Stimulated activated CD8-positive, alpha-beta memory T cell treated with anti-CD3 and anti-CD28 coated beads, Interleukin-12 subunit alpha, Interleukin-12 subunit beta, amount 100 ng/mL, for 24 hours (primary cell): Measurements from ENCODE around the gene IL16.
A peak's percentile ranks its signal among the peaks of the same experiment; 100 is the strongest.

Experiments used
- DNase-seq: peaks from one replicate; pipeline ENCODE4 v3.0.0-alpha.2; 2020; ENCODE audit errors: extremely low read depth

IL16 gene

DNA sequence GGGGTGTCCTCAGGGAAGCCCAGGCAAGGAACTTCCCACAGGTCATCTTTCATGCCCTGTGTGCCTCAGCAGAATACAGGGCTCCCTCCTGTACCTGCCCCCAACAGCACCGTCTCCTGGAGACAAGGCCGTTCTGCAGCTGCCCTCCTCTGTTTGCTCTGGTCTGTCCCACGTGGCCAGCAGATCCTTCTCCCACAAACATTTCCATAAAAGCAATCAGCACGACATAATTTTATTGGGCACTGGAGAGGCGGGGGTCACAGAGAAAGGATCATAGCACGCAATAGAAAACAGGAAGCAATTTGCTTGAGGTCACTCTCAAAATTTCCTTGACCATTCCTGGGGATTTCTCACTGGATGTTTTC, 97.8 kb downstream of the IL16 start:
- DNase-seq: no peak

DNA sequence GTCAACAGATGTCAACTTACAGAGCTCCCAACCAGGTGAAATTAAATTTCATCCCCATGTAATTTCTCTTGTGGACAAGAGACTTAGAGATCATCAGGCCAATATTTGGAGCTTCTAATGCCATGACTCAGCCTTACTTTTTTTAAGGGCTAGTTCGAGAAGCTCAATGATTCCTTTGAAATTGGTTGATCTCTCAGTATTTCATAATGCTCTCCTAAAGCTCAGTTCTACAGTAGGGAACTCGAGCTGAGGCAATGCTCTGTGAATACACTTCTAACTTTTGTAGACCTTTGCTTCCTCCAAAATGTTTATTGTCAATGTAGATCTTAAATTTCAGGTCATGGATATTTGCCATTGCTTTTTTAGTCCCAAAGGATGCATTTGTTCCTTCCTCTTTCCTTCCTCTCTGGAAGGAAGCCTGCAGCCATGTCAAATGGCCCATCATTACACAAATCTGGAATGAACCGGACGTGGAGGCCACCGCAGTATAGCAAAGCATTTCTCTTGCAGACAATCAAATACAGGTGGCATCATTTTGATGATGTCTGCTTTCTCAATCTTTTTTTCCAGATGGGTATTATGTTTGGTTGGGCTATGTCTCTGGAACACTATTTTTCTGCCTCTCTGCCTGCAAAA, 98.9 kb downstream of the IL16 start:
- DNase-seq: no peak

DNA sequence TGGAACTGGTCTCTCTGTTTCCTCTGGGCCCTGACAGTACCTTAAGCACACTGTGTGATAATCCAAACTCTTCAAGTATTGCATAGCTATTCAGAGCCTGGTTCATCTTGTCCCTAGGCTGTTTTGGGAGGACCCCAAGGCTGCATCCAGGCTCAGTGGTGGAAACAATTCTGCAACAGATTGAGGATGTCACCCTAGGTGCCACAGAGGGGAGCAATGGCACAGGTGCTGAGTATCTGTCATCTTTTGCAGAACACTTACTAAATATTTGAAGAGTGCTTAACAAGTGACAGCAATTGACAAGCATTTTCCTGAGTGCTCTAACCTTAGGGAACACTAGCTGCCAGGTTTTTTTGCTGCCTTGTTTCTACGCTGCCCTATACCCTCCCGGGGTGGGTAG, 99.5 kb downstream of the IL16 start:
- DNase-seq: no peak

GRCh38 chr15:81296673-81297072, 100.0 kb downstream of the IL16 start:
- peak; percentile 42 for DNase-seq

DNA sequence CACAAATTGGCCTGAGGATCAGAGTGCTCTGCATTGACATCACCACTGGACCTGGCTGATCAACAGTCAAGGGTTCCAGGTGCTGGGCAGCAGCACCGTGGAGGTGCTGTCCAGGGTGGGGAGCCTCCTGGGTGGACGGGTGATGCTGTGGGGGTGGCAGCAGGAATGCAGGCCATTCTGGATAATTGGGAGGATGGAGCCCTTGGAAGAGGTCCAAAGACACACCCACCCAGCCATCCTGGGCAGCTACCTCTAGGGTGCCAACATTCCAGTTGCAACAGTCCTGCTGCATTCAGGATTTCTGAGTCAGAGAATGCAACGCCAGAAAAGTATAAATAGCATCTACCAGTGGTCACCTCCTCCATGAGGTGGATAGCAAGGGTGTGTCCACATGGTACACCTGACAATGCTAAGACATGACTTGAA, 100.5 kb downstream of the IL16 start:
- no peak for DNase-seq

GRCh38 chr15:81297603-81298575, 101.2 kb downstream of the IL16 start:
- DNase-seq: no peak

DNA sequence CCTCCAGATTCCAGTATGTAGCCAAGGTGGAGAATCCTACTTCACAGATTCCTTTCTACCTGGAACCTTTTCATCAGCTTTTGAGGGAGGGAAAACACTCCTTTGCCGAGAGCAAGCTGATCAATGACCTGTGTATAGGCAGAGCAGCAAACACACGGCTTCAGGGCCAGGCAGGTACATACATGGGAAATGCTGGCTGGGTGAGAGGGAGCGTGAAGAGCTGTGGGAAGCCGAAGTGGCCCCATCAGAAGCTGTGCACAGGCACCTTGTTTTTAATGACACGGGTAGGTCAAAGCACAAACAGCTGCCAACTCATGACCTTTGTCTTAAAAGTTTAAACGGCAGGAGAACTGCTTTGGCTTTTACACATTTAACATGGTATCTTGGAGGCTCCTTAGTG, 101.9 kb downstream of the IL16 start:
- DNase-seq: no peak

DNA sequence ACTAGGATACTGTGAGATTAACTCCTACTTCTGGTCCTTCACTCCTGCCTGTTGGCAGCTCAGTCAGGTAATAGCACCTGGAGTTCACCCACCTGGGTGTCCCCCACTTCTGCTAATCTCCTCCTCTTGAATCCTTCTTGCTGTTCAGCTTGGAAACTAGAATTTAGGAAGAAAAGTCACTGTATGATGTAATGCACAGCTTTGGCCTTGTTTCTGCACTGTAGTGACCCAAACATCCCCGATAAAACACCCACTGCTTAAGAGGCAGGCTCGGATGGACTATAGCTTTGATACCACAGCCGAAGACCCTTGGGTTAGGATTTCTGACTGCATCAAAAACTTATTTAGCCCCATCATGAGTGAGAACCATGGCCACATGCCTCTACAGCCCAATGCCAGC, 102.5 kb downstream of the IL16 start:
- DNase-seq: no peak

- no peak for DNase-seq
Observed at GRCh38 chr15:81299630-81300273, 103.1 kb downstream of the IL16 start.

- no peak for DNase-seq
Observed at GRCh38 chr15:81301385-81301784, 104.7 kb downstream of the IL16 start.

- no peak for DNase-seq
Observed at GRCh38 chr15:81301815-81302399, 105.2 kb downstream of the IL16 start.

DNA sequence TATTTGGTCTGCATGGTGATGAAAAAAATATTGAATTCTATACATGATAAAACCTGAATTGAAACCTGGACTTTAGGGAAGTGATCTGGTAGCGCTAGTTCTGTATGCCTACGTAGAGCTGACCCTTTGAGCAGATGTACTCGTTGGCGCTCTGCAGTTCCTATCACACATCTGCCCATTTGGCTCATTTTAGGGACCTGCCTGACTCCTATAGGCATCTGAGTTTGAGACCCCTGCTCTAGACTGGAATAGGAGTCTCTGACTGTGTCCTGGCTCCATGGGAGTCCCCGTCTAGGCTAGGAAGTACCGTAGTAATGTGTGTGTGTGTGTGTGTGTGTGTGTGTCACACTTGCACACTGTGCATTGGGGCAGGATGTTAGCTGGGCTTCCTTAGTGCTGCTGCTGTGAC, 106.0 kb downstream of the IL16 start:
- DNase-seq: no peak

GRCh38 chr15:81303244-81304225, 106.9 kb downstream of the IL16 start:
- DNase-seq: no peak

DNA sequence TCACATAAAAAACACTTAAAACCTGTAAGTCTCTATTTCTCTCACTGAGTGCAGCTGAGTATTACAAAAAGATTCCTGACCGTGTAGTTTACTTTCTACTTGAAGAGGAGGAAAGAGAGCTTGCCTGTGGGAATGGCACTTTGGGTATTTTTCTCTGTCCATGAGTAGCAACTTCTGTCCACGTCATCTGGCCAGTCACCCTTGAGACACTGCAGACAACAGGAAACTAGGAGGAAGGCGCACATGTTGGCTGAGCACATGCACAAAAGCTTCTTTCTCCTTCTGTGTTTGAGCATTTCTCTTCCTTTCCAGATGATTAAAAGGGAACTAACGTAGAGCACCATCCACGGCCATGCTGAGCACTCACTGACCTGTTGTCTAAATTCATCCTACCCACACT, 107.5 kb downstream of the IL16 start:
- no peak for DNase-seq

DNA sequence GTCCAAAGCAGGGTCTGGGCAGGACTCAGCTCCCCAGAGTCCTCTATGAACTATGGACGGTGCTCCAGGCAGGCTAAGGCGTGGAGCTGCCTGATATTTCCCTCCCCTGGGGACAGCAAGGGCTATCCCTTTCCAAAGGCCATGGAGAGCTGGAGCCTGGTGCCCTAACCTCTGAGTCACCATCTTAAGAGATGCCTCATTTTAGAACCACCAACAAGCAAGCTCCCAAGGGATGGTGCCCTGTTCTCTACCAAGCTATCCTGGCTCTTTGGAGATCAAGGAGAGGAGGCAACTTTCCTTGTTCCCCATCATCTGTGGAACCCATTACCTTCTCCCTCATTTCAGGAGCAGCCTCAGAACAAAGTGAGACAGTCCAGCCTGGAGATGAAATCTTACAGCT, 111.6 kb downstream of the IL16 start:
- DNase-seq: no peak

DNA sequence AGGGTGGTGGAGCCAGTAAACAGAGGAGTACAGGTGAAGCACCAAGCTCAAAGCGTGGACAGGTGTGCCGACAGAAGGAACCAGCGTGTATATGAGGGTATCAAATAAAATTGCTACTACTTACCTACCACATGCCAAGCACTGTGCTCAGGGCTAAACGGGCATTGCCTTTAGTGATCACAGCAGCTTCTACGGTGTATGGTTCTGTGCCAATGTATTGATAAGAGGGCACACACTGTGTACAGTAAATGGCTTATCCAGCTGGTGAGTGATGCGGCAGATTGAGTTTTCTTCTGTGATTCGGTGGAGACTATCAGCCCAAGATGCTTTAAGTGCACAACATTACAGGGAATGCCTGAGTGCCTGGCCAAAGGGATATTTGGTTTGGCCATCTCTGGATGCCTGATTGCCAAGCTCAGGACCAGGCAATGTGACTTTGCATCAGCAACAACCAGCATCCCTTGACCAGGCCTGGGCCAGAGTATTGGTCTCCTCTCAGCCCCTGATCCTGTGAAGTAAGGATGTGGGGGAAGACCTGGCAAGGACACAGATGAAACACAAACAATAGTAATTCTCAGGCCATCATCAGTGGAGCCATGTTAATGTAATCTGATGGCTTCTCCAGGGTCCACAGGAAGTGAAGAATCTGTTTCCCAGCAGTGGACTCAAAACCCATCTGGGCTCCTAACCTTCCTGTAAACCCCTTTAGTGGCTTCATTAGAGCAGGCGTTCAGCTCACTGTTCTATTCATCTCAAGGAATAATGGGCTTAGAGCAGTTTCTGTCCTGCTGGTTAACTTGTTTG, 113.2 kb downstream of the IL16 start:
- no peak for DNase-seq

DNA sequence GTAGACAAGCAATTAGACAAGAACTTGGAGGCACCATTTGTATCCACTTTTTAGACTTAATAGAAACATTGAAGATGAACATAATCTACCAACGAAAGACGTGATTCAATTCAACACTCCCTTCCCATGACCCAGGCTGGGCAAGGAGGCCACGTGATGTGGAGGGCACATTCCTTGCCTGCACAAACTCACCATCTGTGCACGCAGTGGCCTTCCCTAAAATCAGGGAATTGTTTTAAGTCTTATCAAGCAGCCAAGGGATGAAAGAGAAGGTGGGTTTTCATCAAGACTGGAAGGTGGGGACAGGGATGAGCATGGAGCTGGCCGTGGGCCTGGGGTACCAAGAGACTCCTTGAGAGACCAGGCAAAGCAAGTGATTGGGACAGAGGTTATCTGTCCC, 113.8 kb downstream of the IL16 start:
- DNase-seq: no peak

DNA sequence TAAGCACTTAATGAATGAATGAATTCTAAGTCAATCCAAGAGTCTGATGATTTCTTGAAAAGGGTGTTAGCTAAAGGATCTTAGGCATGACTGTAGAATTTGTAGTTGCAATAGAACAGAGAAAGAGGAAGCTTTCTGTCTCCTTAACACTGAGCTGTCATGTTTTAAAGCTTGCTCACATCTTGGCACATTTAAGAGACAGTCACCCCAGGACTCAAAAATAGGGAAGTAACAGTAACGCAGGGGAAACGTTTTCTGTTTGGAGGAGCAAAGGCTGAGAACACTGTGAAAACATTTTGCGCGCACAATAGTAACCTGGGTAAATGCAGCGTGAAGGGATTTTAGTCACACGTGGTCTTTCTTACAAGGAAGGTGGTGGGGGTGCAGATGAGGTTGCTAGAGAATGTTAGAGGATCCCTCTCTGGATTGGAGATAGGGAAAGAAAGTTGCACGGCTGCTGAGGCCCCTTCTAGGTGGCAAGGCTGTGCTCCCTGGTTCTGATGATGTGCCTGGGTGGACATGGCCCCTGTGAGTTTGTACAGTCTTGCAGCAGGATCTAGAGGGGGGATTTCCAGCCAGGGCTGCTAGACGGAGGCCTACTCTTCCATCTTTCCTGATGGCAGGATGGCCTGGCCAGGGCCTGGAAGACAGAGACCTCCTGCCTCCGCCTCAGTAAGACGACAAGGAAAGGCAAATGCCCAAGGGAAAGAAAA, 115.2 kb downstream of the IL16 start:
- no peak for DNase-seq

DNA sequence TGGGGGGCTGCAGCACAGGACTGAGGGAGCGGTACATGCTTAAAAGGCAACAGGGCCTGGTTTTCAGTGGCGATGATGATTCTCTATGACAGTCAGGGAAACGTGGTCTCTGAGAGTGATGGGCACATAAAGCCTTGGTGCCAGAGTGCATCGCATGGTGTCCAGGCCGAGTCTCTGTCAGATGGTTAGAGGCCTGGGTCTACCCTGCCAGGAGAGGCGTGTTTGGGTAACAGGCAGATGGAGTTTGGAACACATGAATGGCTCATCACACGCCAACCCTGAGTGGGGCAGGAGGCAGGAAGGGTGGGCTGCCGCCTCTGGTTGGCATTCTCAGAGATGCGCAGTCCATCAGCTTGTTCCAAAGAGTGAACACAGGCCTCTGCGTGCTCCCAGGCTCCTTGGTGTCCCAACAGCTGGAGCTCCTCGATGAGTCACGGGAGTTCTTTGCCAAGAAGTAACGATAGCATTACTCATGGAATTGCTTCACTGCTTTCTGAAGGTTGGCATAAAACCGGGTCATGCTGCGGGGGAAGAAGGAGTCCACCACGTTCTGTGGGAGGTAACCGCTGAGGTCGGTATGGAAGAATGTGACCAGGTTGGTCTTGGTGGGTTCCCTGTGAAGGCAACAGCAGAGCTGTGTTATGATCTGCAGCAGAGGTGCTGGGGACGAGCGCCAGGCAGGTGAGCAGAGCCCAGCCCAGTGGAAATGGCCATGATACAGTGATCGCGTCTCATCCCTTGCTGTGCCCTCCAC, 116.3 kb downstream of the IL16 start:
- DNase-seq: no peak
